Activated CD8-positive, alpha-beta T cell treated with anti-CD3 and anti-CD28 coated beads for 36 hours (primary cell): ENCODE results near the gene NSMCE1. TPM values are rescaled to one million over a fixed set of nuclear protein-coding genes. Genes with fewer than 3 reads are reported as not detected.

Experiments
- ATAC-seq: fragments of 200-7000 bp; cut with Tn5 transposase; one replicate; pipeline ENCODE4 v1.10.0; 2021; ENCODE audit warnings: mild to moderate bottlenecking, moderate library complexity
- CTCF ChIA-PET: fragments of 350-600 bp; sonication (Branson Sonifier 250); formaldehyde crosslinking; loops from one replicate; lab custom pipeline; 2021; ENCODE audit warnings: antibody characterized with exemption; lab: Charles Lee
- POLR2A ChIA-PET: fragments of 350-600 bp; sonication (Branson Sonifier 250); formaldehyde crosslinking; loops from one replicate; lab custom pipeline; 2021; ENCODE audit warnings: antibody characterized with exemption; lab: Charles Lee
- DNase-seq: peaks from one replicate; pipeline ENCODE4 v3.0.0-alpha.2; 2020
- H3K27ac Mint-ChIP-seq: one replicate; pipeline ENCODE4 v1.8.0; 2021; ENCODE audit warnings: mild to moderate bottlenecking, mixed read lengths
- H3K27me3 Mint-ChIP-seq: one replicate; pipeline ENCODE4 v1.8.0; 2021; ENCODE audit warnings: mixed read lengths
- H3K36me3 Mint-ChIP-seq: one replicate; pipeline ENCODE4 v1.8.0; 2021; ENCODE audit warnings: low read depth, mixed read lengths
- H3K4me1 Mint-ChIP-seq: one replicate; pipeline ENCODE4 v1.8.0; 2021; ENCODE audit warnings: low read depth, mixed read lengths
- H3K4me3 Mint-ChIP-seq: one replicate; pipeline ENCODE4 v1.8.0; 2021; ENCODE audit warnings: mild to moderate bottlenecking, moderate library complexity, mixed read lengths
- H3K9me3 Mint-ChIP-seq: one replicate; pipeline ENCODE4 v1.8.0; 2021; ENCODE audit warnings: mixed read lengths
- intact Hi-C: fragments of 100-400 bp; cut with micrococcal nuclease; formaldehyde crosslinking; loops from one replicate; pipeline ENCODE4 v1.10.0; 2022
- total RNA-seq, 2 experiments: library from RNA; stranded (reverse); gene quantifications; one replicate each; pipeline ENCODE4 v1.2.3, GENCODE V29; 2021
- TF ChIP-seq, protein P1 (sequence below): fragments of 200-600 bp; IDR thresholded peaks from one replicate; pipeline ENCODE4 v1.8.0; 2022; ENCODE audit warnings: antibody characterized with exemption, mild to moderate bottlenecking

Gene NSMCE1
- total RNA-seq, 2 experiments from 2014 or later, result 150 to 156 TPM

DNA sequence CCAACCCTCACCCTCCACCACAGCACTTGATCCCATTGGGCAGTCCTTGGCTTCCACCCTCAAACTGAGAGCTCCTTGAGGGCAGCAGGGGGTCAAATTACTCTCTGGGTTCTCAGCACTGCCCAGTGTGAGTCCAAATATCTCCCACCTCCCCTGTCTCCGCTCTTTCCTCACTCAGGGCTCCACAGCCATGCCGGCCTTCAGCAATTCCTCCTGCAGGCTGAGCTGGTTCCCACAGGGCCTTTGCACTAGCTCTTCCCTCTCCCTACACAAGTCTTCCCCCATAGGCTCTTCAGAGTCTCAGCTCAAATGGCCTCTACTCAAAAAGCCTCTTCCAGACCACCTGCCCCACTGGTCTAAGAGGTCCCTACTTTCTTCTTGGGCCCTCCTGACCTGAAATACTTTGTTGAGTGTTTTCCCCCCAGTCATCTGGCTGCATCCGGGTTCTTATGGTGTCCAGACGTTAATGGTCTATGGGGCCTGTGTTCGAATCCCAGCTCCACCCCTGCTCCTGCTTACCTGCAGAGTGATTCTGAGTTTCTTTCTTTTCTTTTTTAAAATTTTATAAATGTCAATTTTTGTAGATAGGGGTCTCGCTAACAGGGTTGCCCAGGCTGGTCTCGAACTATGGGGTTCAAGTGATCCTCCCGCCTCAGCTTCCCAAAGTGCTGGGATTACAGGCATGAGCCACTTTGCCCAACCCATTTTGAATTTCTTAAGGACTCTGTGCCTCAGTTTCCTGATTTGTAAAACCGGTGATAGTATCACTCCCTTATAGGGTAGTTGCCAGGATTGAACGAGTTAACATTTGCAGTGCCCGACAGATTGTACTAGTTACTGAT lies 44.2 kb upstream of the NSMCE1 start:
- peaks cover 1% of the 10 kb centered on the region for H3K9me3 Mint-ChIP-seq
- H3K4me3 Mint-ChIP-seq, result peak overlapping the region; percentile 89
- H3K27me3 Mint-ChIP-seq, result no peaks in the 10 kb centered on the region
- intact Hi-C loops, result no loop called here
- ChIA-PET POLR2A (interaction anchor here (0.7 to 1.5 kb wide), 11 partner anchors 9 to 141 kb away, joined by 3 to 11 read pairs (median 3); no protein-coding TSS in a partner anchor), CTCF (interaction anchor here (0.6 to 1.7 kb wide), 5 partner anchors 9 to 92 kb away, joined by 3 to 7 read pairs (median 6); no protein-coding TSS in a partner anchor)
- no peak for DNase-seq
- TF ChIP-seq, protein P1, sequence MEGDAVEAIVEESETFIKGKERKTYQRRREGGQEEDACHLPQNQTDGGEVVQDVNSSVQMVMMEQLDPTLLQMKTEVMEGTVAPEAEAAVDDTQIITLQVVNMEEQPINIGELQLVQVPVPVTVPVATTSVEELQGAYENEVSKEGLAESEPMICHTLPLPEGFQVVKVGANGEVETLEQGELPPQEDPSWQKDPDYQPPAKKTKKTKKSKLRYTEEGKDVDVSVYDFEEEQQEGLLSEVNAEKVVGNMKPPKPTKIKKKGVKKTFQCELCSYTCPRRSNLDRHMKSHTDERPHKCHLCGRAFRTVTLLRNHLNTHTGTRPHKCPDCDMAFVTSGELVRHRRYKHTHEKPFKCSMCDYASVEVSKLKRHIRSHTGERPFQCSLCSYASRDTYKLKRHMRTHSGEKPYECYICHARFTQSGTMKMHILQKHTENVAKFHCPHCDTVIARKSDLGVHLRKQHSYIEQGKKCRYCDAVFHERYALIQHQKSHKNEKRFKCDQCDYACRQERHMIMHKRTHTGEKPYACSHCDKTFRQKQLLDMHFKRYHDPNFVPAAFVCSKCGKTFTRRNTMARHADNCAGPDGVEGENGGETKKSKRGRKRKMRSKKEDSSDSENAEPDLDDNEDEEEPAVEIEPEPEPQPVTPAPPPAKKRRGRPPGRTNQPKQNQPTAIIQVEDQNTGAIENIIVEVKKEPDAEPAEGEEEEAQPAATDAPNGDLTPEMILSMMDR, result no peak
- peaks cover 35% of the 10 kb centered on the region for H3K36me3 Mint-ChIP-seq
- no peak for ATAC-seq
- peak overlapping the region; percentile 91 for H3K27ac Mint-ChIP-seq
- peaks cover 20% of the 10 kb centered on the region for H3K4me1 Mint-ChIP-seq

DNA sequence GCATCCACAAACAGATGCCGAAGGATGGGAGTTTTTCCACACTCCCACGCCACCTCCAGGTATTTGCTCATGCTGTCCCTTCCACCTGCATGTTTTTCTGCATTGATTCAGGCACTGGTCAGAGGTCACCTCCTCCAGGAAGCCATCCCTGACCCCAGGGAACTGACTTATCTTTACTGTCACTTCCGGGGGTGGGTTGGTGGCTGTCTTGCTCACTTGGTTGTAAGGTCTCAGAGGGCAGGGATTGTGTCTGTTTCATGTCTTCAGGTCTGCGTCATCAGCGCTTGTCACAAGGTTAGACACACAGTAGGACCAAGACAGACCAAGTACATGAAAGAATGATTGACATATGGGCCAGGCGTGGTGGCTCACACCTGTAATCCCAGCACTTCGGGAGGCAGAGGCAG lies 43.3 kb upstream of the NSMCE1 start:
- Mint-ChIP-seq H3K4me3 (peak overlapping the region; percentile 12), H3K36me3 (peaks cover 26% of the 10 kb centered on the region), H3K27me3 (no peaks in the 10 kb centered on the region), H3K27ac (no peak overlapping the region), H3K9me3 (peaks cover 1% of the 10 kb centered on the region), H3K4me1 (peaks cover 11% of the 10 kb centered on the region)
- ChIA-PET POLR2A (interaction anchor here (0.8 to 1.5 kb wide), 7 partner anchors 13 to 138 kb away, joined by 3 to 4 read pairs (median 4); partner anchors contain the start of gene NSMCE1), CTCF (interaction anchor here (1.3 to 1.7 kb wide), 3 partner anchors 56 to 77 kb away, joined by 4 to 7 read pairs (median 6); no protein-coding TSS in a partner anchor)
- TF ChIP-seq, protein P1, result no peak
- no peak for ATAC-seq
- DNase-seq, result peak; percentile 26
- intact Hi-C loops, result no loop called here

DNA sequence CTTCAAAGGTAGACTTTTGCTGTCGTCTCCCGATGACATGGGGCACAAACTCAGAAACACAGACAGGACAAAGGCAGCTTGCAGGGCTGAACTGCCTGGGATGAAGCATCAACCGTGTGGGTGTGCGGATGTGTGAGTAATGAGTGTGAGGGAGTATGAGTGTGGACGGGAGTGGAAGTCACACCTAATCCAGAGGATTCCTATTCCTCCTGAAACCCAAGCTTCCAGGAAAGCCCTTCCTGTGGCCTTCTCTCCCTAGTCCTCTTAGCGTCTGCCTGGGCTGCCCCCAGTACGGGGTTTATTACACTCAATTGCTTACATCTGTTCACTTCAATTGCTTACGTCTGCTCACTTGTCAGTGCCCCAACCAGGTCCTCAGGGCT lies 42.9 kb upstream of the NSMCE1 start:
- H3K27me3 Mint-ChIP-seq, result no peaks in the 10 kb centered on the region
- no peak for ATAC-seq
- no peak overlapping the region for H3K27ac Mint-ChIP-seq
- TF ChIP-seq, protein P1, result no peak
- H3K9me3 Mint-ChIP-seq, result peaks cover 5% of the 10 kb centered on the region
- ChIA-PET POLR2A (interaction anchor here (0.8 to 1.5 kb wide), 5 partner anchors 13 to 74 kb away, joined by 3 to 4 read pairs (median 4); partner anchors contain the start of gene NSMCE1), CTCF (interaction anchor here (1.4 to 1.7 kb wide), 2 partner anchors 57 to 76 kb away, joined by 6 to 7 read pairs; no protein-coding TSS in a partner anchor)
- no peak for DNase-seq
- peaks cover 22% of the 10 kb centered on the region for H3K36me3 Mint-ChIP-seq
- H3K4me1 Mint-ChIP-seq, result peaks cover 11% of the 10 kb centered on the region
- intact Hi-C loops, result no loop called here
- H3K4me3 Mint-ChIP-seq, result no peak overlapping the region

DNA sequence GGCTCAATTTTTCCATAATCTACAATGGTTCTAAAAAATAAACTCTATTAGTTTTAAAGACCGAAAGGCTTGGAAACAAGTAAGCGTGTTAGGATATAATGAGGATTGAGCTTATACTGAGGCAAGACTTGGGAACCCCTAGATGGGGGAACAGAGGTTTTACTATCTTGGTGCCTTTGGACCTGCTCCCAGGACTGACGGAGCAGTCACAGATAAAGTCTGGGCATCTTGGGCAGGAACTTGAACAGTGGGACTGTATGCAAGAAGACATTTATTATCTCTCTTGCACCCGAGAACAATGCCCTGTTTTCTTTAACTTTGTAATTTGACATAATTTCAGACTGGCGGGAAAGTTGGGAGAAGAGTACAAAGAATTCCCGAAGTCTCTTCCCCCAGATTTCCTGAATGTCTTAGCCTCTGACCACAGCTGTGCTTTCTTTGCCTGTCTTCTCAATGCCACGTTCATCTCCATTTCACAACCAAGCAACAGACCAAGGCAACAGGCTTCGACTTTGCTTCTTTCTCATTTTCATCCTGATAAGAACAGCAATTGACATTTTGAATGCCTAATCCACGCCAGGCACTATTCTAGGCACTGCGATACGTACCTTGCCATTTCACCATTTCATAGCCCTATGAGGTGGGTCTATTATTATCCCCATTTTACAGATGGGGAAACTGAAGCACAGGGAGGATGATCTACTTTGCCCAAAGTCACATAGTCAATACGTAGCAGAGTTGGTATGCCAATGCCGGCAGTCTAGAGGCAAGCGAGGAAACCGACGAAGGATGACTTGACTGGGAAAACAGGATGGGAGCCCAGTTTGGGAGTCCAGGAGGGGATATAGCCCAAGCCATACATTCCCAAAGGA lies 42.2 kb upstream of the NSMCE1 start:
- no peak overlapping the region for H3K27ac Mint-ChIP-seq
- intact Hi-C loops, result no loop called here
- peaks cover 17% of the 10 kb centered on the region for H3K36me3 Mint-ChIP-seq
- CTCF ChIA-PET, result interaction anchor here (1.7 kb wide), 1 partner anchor 76 kb away, joined by 6 read pairs; no protein-coding TSS in a partner anchor
- TF ChIP-seq, protein P1, result no peak
- H3K4me3 Mint-ChIP-seq, result no peak overlapping the region
- POLR2A ChIA-PET, result interaction anchor here (0.7 to 1.5 kb wide), 6 partner anchors 12 to 73 kb away, joined by 3 to 5 read pairs (median 4); partner anchors contain the start of gene NSMCE1
- H3K4me1 Mint-ChIP-seq, result peaks cover 11% of the 10 kb centered on the region
- H3K27me3 Mint-ChIP-seq, result no peaks in the 10 kb centered on the region
- peaks cover 10% of the 10 kb centered on the region for H3K9me3 Mint-ChIP-seq
- DNase-seq, result no peak
- no peak for ATAC-seq
